NCI-H1048 (cell line): ENCODE data around the gene NIP7.
"Not testable (repeated sequence)": the region's sequence is repeated elsewhere in the genome, so short reads cannot be mapped to it uniquely, and the experiment has no call there.

ENCODE experiments used
- DNase-seq: peaks from one replicate; lab custom pipeline; 2025; lab: John Stamatoyannopoulos, UW

Gene NIP7

DNA sequence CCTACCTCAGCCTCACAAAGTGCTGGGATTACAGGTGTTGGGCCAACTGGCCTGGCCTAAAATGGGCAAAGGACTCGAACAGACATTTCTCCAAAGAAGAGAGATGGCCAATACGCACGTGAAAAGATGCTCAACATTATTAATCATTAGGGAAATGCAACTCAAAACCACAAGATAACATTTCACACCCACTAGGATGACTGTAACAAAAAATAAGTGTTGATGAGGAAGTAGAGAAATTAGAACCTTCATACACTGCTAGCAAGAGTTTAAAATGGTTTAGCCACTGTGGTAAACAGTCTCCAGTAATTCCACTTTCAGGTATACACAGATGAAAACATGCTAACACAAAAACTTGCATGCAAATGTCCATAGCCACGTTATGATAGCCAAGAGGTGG, 6.4 kb downstream of the NIP7 start:
- no peak for DNase-seq

DNA sequence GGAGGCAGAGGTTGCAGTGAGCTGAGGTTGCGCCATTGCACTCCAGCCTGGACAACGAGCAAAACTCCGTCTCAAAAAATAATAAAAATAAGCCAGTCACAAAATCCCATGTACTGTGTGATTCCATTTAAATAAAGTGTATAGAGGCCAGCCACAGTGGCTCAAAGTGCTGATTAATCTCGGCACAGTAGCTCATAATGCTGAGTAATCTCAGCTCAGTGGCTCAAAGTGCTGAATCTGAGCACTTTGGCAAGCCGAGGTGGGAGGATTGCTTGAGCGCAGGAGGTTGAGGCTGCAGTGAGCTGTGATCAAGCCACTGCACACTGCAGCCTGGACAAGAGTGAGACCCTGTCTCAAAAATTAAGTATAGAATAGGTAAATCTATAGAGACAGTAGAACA, 7.1 kb downstream of the NIP7 start:
- DNase-seq = no peak

DNA sequence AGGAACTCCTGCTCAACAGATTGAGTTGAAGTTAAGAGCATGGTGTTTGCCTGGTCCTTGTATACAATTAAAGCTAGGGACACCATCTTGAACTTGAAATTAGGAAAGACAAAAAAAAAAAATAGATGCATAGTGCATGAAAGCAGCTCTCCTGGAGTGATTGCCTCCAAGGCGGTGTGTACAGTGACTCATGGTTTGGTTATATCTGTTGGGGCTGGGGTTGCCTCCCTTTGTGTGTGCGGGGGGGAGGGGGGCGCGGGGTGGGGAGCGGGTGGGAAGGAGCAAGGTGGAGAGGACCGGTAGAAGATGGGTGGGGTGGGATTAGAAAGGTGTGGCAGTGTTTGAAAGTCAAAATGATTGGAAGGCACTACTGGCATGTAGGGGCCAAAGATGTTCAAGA, 8.7 kb downstream of the NIP7 start:
- no peak for DNase-seq

DNA sequence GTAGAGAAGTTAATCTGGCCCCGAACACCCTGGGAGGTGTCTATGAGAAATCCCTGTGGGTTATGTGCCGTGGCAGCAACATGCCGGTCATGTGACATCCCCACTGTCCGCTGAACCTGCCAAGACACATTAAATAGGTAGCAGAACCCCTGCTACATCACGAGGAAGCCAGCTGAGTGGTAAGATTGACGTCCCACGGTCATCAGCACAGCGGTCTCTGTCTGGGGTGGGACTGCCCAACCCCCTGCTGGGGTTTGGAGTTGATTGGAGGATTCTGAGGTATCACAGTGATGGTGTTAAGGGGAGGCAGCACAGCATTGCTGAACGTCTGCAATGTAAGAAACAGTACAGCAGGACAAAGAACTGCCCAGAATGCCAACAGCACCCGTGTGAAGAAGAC, 10.0 kb downstream of the NIP7 start:
- DNase-seq = no peak

DNA sequence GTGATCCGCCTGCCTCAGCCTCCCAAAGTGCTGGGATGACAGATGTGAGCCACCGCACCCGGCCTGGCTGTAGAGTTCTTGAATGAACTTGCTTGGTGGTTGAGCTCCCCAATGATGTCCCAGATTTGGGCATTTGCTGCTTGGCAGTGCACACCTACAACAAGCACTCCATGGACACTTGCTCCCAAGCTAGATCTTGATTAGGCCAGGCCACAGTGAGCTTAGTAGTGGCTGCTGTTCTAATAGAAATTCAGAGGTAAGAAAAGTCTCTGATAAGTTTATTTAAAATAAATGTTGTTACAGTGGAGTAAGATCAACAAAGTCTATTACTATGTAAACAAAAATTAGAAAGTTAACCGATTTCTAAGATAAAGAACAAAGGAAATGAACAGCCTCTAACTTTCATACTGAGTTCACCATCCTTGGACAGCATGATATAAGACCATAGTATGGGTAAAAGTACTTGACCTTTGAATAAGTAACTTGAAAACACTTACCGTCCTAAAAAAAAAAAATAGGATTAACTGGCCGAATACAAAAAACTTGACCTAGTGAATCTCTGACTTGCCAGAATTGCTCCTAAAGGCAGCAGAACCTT, 11.1 kb downstream of the NIP7 start:
- DNase-seq = no peak

DNA sequence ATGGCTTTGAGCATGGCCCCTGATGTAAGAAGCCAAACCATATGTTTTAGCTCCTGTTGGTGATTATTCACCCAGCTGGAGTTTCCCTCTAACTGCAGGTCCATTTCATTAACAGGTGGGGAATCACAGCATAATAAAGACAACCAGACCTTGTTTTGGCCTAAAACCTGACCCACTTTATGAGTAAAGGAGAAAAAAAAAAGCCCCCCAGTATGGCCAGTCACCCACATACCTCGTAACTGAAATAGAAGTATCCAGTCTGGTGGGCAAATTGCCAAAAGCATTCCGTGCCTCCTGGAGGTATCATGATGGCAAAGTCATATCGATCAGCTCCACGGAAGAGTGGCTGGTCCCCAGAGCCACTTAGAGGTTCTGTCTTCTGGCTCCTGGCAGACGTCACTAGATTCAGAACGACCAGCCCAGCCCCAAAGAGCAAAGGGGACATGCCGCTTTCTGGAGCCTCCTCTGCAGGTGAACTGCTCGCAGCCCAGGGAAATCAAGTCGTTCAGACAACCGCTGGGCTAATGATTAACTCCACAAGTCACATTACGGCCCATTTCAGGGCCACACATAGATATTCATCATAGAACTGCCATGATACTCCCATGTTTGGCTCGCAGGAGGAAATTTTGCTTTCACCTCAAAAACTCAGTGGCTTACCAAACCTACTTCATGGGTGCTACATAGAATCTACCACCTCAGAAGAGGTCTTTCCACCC, 11.9 kb downstream of the NIP7 start, which contains the start of gene TMED6:
TMED6 (minus strand) TSS at position 478 of the 719 bp plus-strand sequence; CDS start at position 445, 33 bp downstream.
- DNase-seq = no peak

DNA sequence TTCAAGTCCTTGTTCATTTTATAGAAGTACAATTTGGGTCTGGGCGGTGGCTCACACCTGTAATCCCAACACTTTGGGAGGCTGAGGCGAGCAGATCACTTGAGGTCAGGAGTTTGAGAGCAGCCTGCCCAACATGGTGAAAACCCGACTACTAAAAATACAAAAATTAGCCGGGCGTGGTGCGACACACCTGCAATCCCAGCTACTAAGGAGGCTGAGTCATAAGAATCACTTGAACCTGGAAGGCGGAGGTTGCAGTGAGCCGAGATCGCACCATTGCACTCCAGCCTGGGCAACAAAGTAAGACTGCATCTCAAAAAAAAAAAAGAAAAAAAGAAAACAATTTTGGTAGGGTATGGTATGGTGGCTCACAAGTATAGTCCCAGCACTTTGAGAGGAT, 20.5 kb downstream of the NIP7 start:
- not testable (repeated sequence) for DNase-seq

DNA sequence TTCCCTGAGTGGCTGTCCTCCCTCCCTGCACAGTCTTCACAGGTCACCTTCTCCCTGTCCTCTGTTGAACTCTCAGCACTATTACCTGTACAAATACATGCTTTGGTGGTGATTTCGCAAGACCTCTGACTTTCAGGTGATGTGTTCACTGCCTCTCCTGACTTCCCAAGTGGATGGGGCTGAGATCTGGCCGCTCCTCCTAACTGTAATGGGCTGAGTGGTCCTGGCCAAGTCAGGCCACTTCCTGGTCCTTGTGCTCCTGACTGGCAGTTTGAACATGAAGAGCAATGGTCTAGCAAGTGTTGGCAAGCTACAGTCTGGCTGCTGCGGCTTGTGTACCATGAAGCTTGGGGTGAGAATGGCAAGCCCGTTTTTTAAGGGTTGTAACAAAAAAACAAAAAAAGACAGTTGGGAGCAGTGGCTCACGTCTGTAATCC, 23.7 kb downstream of the NIP7 start:
- no peak for DNase-seq

DNA sequence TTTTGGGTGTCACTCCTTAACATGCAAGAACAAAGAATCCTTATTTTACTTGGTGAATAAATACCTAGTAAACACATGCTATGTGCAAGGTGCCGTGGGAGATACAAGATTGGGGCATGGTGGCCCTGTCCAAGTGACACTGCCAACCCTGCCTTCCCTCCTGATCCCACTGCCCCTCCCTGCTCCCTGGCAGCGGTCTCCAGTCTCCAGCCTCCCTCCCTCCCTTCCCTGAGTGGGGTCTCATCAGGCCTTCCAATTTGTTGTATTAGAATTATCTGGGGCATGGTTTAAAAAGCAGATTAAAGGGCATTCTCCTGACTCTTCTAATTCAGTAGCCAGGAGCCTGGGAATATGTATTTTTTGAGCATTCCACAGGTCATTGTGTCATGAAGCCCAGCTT, 24.5 kb downstream of the NIP7 start:
- no peak for DNase-seq

DNA sequence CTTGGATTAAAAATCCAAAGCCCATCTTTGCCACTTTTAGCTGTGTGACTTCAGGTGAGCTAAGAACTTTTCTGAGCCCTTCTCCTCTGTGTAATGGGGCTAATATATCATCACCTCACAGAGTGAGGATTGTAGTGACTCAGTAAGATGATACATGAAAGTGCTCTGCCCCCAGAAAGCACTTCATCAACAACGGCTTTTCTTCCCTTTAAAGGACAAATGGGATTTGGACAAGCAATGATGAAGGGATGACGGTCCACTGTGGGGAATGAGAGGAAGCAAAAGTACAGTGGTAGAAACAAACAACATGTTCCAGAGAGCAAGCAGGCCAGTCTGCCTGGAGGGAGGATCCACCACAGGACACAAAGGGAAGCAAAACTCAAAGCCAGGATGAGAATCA, 26.3 kb downstream of the NIP7 start:
- DNase-seq = no peak

DNA sequence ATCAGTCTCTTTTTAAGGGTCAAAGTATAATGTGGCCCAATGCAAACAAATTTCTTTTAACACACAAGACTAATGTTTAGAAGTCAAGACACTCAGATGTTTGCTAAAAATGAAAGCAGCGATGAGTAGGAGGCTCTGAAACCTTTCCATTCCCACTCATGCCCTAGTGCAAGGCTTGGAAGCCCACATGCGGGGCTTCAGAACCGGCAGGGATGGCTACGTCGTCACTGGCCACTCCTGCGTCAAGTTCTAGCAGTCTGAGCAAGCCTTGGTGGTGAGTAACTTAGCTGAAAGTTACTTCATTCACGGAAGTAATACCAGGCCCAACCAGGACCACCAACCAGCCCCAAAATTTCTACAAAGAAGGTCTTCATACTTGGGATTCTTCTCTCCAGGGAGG, 26.9 kb downstream of the NIP7 start:
- no peak for DNase-seq

DNA sequence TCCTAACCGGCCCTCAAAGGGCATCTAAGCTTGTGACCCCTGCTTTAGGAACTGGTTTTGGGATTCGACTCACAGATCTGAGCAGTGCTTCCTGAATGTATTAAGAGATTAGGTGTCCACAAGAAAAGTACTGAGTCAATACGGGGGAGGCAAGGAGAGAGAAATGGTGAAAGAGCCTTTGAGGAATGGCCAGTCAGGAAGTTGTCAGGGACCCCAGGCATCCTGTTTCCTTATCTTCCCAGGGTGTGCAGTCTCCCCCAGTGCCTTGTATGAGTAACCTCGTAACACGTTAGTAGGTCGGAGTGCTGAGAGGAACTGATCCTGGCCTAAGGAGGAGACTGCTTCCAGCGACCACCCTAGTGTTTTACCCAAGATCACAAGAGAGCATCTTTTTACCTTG, 28.4 kb downstream of the NIP7 start:
- no peak for DNase-seq

DNA sequence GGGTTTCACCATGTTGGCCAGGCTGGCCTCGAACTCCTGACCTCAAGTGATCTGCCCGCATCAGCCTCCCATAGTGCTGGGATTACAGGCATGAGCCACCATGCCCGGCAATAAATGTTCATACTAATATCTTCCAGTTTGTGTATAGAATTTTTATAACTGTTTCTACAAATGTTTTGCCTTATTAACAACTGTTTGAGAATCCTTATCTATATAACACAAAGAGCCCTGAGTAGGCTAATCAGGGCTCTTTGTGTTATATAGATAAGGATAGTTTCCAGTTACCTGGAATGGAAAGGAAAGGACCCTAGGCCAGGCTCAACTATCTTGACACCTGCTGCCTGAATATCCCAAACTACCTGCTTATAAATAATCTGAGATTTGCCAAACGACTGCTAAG, 29.3 kb downstream of the NIP7 start:
- DNase-seq = no peak

DNA sequence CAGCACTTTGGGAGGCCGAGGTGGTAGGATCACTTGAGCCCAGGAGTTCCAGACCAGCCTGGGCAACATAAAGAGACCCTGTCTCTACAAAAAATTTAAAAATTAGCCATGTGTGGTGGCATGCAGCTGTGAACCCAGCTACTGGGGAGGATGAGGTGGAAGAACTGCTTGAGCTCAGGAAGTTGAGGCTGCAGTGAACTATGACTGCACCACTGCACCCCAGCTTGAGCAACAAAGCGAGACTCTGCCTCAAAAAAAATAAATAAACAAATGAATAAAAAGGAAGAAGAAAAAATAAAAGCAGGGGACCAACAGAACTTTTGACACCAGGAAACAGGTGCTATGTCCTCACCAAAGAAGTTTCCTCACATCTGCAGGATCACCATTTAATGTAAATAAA, 32.0 kb downstream of the NIP7 start:
- no peak for DNase-seq

DNA sequence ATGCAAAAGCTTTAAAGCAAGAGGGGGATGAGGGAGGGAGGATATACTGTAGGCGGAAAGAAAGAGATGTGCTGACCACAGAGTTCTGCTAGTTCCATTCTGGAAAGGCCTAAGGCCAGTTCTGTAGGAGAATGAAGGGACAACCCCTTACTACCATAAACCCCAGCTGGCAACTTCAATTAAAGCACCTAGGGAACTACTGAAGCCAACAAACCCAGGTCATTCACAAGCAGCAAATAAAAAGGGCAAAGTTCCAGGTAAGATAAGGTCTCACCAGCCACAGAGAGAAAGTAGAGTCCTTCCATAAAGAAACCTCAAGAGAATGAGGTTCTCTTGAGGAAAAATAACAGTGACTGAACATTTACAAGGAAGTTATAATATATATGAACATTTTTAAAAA, 33.4 kb downstream of the NIP7 start:
- no peak for DNase-seq

DNA sequence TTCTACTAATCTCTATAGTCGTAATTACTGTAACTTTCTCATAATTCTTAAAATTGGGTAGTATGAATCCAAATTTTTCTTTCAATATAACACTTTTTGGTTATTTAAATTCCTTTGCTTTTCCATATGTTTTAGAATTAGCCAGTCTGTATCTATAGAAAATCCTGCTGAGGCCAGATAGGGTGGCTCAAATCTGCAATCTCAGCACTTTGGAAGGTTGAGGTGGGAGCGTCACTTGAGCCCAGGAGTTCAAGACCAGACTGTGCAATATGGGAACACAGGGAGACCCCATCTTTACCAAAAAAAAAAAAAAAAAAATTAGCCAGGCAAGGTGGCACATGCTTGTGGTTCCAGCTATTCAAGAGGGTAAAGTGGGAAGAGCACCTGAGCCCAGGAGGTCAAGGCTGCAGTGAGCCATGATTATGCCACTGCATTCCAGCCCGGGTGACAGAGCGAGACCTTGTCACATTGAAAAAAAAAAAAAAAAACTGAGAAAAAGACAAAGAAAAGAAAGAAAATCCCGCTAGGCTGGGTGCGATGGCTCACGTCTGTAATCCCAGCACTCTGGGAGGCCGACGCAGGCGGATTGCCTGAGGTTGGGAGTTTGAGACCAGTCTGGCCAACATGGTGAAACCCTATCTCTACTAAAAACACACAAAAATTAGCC, 37.0 kb downstream of the NIP7 start:
- DNase-seq = no peak

DNA sequence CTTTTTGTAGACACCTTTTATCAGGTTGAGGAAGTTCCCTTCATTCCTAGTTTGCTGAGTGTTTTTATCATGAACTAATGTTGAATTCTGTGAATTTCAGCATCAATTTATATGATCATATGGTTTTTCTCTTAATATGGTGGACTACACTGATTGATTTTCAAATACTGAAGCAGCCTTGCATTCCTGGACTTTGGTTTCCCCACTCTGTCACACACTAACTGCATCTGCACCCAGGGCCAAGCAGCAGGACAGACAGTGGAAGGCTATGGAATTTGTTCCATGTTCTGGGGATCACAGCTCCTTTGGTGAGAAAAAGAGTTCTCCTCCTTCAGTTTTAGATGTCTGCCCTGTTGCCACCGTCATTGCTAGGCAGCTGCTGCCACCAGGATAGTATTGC, 38.5 kb downstream of the NIP7 start:
- no peak for DNase-seq

DNA sequence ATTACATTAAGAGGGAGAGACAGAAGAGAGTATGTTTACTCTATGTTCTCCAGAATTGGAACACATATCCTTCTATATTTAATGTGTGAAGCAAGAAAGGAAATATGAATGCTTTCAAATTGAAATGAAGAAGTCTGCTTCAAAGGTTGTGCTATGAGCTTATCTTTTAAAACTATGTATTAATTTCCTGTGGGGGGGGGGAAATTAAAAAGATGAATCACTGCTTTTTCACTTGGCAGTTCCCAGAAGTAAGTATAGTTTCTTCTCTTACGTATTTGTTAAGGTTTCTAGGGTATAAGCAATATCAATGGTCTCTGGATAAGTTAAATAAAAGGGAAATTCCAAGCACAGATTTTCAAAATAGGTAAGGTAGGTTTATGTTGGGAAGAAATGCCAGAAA, 39.2 kb downstream of the NIP7 start:
- no peak for DNase-seq

DNA sequence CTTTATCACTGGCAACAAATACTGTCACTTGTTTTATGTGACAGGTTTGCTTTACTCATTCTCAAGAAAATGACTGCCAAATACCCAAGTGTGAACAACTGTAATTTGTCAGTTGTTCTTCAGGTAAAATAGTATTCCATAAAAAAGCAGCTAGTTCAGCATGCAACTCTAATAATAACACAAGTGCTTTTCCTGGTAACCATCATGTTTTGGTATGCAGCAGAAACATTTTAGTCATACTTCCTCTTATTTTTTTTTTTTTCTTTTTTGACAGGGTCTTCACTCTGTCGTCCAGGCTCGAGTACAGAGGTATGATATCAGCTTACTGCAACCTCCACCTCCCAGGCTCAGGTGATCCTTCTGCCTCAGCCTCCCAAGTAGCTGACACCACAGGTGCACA, 41.7 kb downstream of the NIP7 start:
- DNase-seq = no peak

DNA sequence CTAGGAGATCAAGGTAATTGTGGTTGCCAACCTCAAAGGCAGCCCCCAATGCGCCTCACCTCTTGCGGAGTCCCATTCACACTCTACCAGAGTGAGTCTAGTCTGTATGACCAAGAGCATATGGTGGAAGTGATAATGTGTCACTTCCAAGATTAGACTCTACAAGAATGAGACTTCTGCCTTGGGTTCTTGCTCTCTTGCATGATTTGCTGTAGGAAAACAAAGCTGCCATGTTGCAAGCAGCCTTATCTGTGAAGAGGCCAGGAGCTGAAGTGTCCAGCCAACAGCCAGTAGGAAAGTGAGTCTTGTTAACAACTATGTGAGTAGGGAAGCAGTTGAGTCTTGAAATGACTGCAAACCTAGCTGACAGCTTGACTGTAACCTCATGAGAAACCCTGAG, 42.8 kb downstream of the NIP7 start:
- no peak for DNase-seq

DNA sequence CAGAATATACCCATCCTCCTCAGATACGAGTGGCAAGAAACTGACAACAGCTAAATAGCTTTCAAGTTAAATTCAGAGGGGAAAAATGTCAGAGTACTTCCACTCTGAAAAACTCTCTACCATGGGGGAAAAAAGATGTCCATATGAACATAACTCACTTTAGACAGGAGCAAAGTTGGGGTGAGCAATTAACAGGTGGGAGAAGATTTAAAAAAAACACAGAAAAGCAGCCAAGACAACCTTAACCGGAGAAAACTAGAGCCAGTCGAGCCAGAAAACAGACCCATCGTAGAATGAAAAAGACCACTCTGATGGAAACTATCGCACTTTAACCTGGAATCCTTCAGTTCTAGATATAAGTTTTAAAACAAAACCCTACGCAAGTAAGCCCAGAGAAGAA, 45.4 kb downstream of the NIP7 start:
- no peak for DNase-seq

DNA sequence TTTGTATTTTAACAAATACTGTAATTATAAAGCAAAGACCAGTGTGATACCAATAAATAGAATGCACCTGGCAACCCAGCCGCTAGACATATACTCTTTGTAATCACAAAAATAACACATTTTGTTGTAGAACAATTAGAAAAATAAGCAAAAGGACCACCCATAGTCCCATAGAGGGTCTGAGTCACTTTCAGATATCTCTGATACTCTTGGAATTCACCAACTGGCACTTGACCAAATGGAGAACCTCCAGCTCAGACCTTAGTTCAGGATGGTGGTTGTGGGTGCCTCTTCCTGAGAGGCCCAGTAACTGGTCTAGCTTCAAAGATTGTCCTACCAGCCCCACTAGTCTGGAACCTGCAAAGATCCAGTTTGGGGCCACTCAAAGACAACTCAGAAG, 47.0 kb downstream of the NIP7 start:
- no peak for DNase-seq
